Fibroblast of lung (primary cell): ENCODE data around the gene ZSCAN31. TPM values are rescaled to one million over a fixed set of nuclear protein-coding genes. Genes with fewer than 3 reads are reported as not detected.
"Not testable (repeated sequence)": the region's sequence is repeated elsewhere in the genome, so short reads cannot be mapped to it uniquely, and the experiment has no call there.

ENCODE experiments used
- DNase-seq, 2 donors: peaks; one replicate each; pipeline versions ENCODE4 v3.0.0 to v3.0.0-alpha.2; 2010; ENCODE audit warnings: low read depth in 2 of 2
- H2AFZ ChIP-seq: 2 replicates; pipeline ENCODE4 v1.5.1; 2012; ENCODE audit warnings: low read length, control low read depth, inconsistent platforms
- H3K27ac ChIP-seq: 2 replicates; pipeline ENCODE4 v1.5.1; 2011; ENCODE audit warnings: low read length, control low read depth; ENCODE audit not compliant: insufficient read depth
- H3K27me3 ChIP-seq: 2 replicates; pipeline ENCODE4 v1.5.1; 2011; ENCODE audit warnings: mild to moderate bottlenecking, low read length; ENCODE audit not compliant: control insufficient read depth, insufficient read depth
- H3K36me3 ChIP-seq: 2 replicates; pipeline ENCODE4 v1.5.1; 2011; ENCODE audit warnings: low read length; ENCODE audit not compliant: control insufficient read depth, insufficient read depth
- H3K4me1 ChIP-seq: 2 replicates; pipeline ENCODE4 v1.5.1; 2011; ENCODE audit warnings: low read length; ENCODE audit not compliant: control insufficient read depth, insufficient read depth; ENCODE audit errors: extremely low read depth
- H3K4me2 ChIP-seq: 2 replicates; pipeline ENCODE4 v1.5.1; 2011; ENCODE audit warnings: low read length, control low read depth; ENCODE audit not compliant: insufficient read depth; ENCODE audit errors: extremely low read depth
- H3K4me3 ChIP-seq, 4 experiments: fragments of 200-600 bp in 1 of 4; sonication (generic) in 1 of 4; replicated peaks in 1 of 4; 2 replicates each; pipeline ENCODE4 v1.5.1; 2011 to 2016; ENCODE audit warnings: low read length in 4 of 4, low read depth in 3 of 4, mild to moderate bottlenecking in 3 of 4, control low read depth in 2 of 4, inconsistent platforms in 1 of 4, mixed read lengths in 1 of 4; ENCODE audit not compliant: insufficient read depth in 1 of 4; ENCODE audit errors: control extremely low read depth in 1 of 4
- H3K79me2 ChIP-seq: 2 replicates; pipeline ENCODE4 v1.5.1; 2012; ENCODE audit warnings: mild to moderate bottlenecking, low read length, inconsistent platforms; ENCODE audit not compliant: control insufficient read depth, insufficient read depth
- H3K9ac ChIP-seq: 2 replicates; pipeline ENCODE4 v1.5.1; 2011; ENCODE audit warnings: mild to moderate bottlenecking, low read length, control low read depth; ENCODE audit not compliant: insufficient read depth
- H3K9me3 ChIP-seq: 2 replicates; pipeline ENCODE4 v1.5.1; 2012; ENCODE audit warnings: low read depth, low read length; ENCODE audit not compliant: control insufficient read depth, insufficient read depth
- H4K20me1 ChIP-seq: 2 replicates; pipeline ENCODE4 v1.5.1; 2011; ENCODE audit warnings: low read length; ENCODE audit not compliant: control insufficient read depth, insufficient read depth; ENCODE audit errors: extremely low read depth
- EZH2 ChIP-seq: IDR thresholded peaks from 2 replicates; pipeline ENCODE4 v1.5.1; 2012; ENCODE audit warnings: low read length, control low read depth, mild to moderate bottlenecking; ENCODE audit errors: missing control alignments
- polyA plus RNA-seq, 2 donors: library from polyadenylated mRNA; depleted of rRNA in 1 of 2; stranded (reverse) in 1 of 2; unstranded in 1 of 2; fragments of >200 nt; gene quantifications; 2 replicates each; pipeline ENCODE4 v1.2.1, GENCODE V29; 2011 to 2012; ENCODE audit warnings: missing spikeins in 1 of 2
- total RNA-seq: library from RNA; depleted of rRNA; stranded (reverse); fragments of >200 nt; gene quantifications from 2 replicates; pipeline ENCODE4 v1.2.1, GENCODE V29; 2014
- TF ChIP-seq, protein P1 (sequence below), 2 donors: IDR thresholded peaks in 1 of 2; conservative IDR thresholded peaks in 1 of 2; 1 replicate in 1 of 2; 2 replicates in 1 of 2; pipeline ENCODE4 v1.5.1; 2011 to 2012; ENCODE audit warnings: low read length in 2 of 2, control low read depth in 1 of 2, inconsistent platforms in 1 of 2, low read depth in 1 of 2, mild to moderate bottlenecking in 1 of 2

ZSCAN31 gene
- total and polyA plus RNA-seq, 2 donors (not counting 1 experiment from before 2014, with no cell fraction given) = 2.9 to 5.0 TPM

DNA sequence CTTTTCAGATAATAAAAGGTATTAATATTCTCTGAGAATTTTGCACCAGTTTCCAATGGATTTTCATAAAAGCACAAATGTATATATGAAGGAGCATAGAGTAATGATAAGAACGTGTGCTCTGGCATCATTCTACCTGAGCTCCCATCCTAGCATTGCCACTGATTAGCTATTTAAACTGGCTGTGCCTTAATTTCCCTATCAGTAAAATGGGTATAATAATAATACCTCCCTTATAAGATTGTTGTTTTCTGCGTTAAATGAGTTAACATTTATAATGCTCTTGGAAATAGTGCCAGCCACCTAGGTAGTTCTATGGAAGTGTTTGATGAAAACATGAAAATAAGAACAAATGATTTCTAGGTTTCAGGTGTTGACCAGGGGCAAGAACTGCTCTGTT is 25.0 kb upstream of the ZSCAN31 start:
- Histone ChIP-seq H4K20me1 (no peaks in the 10 kb centered on the region), H3K4me3 (no peak overlapping the region), H3K79me2 (peaks cover 2% of the 10 kb centered on the region), H3K9ac (no peak overlapping the region), H3K4me2 (no peak overlapping the region), H3K27ac (no peak overlapping the region), H3K27me3 (no peaks in the 10 kb centered on the region), H3K36me3 (peaks cover 4% of the 10 kb centered on the region), H3K4me1 (peaks cover 5% of the 10 kb centered on the region), H2AFZ (no peak overlapping the region), H3K9me3 (no peaks in the 10 kb centered on the region)
- TF ChIP-seq, protein P1, sequence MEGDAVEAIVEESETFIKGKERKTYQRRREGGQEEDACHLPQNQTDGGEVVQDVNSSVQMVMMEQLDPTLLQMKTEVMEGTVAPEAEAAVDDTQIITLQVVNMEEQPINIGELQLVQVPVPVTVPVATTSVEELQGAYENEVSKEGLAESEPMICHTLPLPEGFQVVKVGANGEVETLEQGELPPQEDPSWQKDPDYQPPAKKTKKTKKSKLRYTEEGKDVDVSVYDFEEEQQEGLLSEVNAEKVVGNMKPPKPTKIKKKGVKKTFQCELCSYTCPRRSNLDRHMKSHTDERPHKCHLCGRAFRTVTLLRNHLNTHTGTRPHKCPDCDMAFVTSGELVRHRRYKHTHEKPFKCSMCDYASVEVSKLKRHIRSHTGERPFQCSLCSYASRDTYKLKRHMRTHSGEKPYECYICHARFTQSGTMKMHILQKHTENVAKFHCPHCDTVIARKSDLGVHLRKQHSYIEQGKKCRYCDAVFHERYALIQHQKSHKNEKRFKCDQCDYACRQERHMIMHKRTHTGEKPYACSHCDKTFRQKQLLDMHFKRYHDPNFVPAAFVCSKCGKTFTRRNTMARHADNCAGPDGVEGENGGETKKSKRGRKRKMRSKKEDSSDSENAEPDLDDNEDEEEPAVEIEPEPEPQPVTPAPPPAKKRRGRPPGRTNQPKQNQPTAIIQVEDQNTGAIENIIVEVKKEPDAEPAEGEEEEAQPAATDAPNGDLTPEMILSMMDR (conservative IDR thresholded peaks at IDR 0.05 in 1 of 2, IDR thresholded peaks at IDR 0.05 in 1 of 2; ENCODE audit: low read depth in 1 of 2, low read length in 2 of 2) = no peak
- no peak for TF ChIP-seq EZH2
- no peak for DNase-seq

GRCh38 chr6:28359562-28359961 is 23.6 kb upstream of the ZSCAN31 start:
- H3K4me1 ChIP-seq, H4K20me1 ChIP-seq, H2AFZ ChIP-seq, DNase-seq, H3K36me3 ChIP-seq, H3K4me2 ChIP-seq, H3K79me2 ChIP-seq, H3K27ac ChIP-seq, H3K4me3 ChIP-seq, H3K9ac ChIP-seq, H3K9me3 ChIP-seq, H3K27me3 ChIP-seq: not testable (repeated sequence)

GRCh38 chr6:28357036-28357435 is 21.1 kb upstream of the ZSCAN31 start:
- no peak for TF ChIP-seq EZH2
- TF ChIP-seq, protein P1 (conservative IDR thresholded peaks at IDR 0.05 in 1 of 2, IDR thresholded peaks at IDR 0.05 in 1 of 2; ENCODE audit: low read depth in 1 of 2, low read length in 2 of 2) = no peak
- no peaks in the 10 kb centered on the region for H3K9me3 ChIP-seq
- H3K9ac ChIP-seq = no peak overlapping the region
- H4K20me1 ChIP-seq = no peaks in the 10 kb centered on the region
- no peak overlapping the region for H3K4me2 ChIP-seq
- H3K36me3 ChIP-seq = no peaks in the 10 kb centered on the region
- DNase-seq = peak; percentile 7 to 46
- H3K4me1 ChIP-seq = peaks cover 5% of the 10 kb centered on the region
- H3K79me2 ChIP-seq = peaks cover 7% of the 10 kb centered on the region
- H3K4me3 ChIP-seq = no peak overlapping the region
- H2AFZ ChIP-seq = no peak overlapping the region
- no peak overlapping the region for H3K27ac ChIP-seq
- H3K27me3 ChIP-seq = no peaks in the 10 kb centered on the region
